Measurements from ENCODE around the gene FGFBP3. TPM values are rescaled to one million over a fixed set of nuclear protein-coding genes. Genes with fewer than 3 reads are reported as not detected.

FGFBP3 gene
- total and polyA plus RNA-seq, 2 experiments from 2014 or later = 65.7 to 73.9 TPM

- no peak for TF ChIP-seq EZH2 (IDR thresholded peaks at IDR 0.05; ENCODE audit: low read depth, unreplicated experiment)
- TF ChIP-seq NANOG (IDR thresholded peaks at IDR 0.05; ENCODE audit: borderline replicate concordance) = no peak; the same call in 1 of the 2 replicates
- no peak for TF ChIP-seq STAT1 (IDR thresholded peaks at IDR 0.05; ENCODE audit: unreplicated experiment)
- no peak for TF ChIP-seq EZH2phosphoT487 (IDR thresholded peaks at IDR 0.05; ENCODE audit: unreplicated experiment)
- peak; percentile 16 for TF ChIP-seq REST (IDR thresholded peaks at IDR 0.05; ENCODE audit: unreplicated experiment)
- peak; percentile 68; the same call in 1 of the 2 replicates for TF ChIP-seq CREB1 (CRISPR knock-in tag; IDR thresholded peaks at IDR 0.05; ENCODE audit: low read depth)
- TF ChIP-seq CTCF (conservative IDR thresholded peaks at IDR 0.05; ENCODE audit: low read depth in 2 of 2) = no peak
- no peak for TF ChIP-seq ZNF331 (CRISPR knock-in tag; IDR thresholded peaks at IDR 0.05; ENCODE audit: low read depth)
- TF ChIP-seq ZNF462 (CRISPR knock-in tag; IDR thresholded peaks at IDR 0.05) = no peak
- TF ChIP-seq POLR2AphosphoS5 (IDR thresholded peaks at IDR 0.05; ENCODE audit: low read depth) = peak; percentile 51; the same call in 1 of the 2 replicates
- no peak for TF ChIP-seq ZNF114 (CRISPR knock-in tag; IDR thresholded peaks at IDR 0.05)
- TF ChIP-seq ETS1 (IDR thresholded peaks at IDR 0.05) = no peak
- TF ChIP-seq JUNB (IDR thresholded peaks at IDR 0.05; ENCODE audit: unreplicated experiment) = no peak
- peaks cover 9% of the 10 kb centered on the region for H3K27me3 Mint-ChIP-seq (ENCODE audit: insufficient read depth, low read depth, poor library complexity)
- Histone ChIP-seq H3K4me2 (peak overlapping the region; percentile 69), H2AFZ (no peak overlapping the region), H3K9me2 (ENCODE audit: insufficient read depth) (peaks cover 13% of the 10 kb centered on the region; the same call in 1 of the 2 replicates), H3K4me1 (ENCODE audit: insufficient read depth) (peaks cover 46% of the 10 kb centered on the region), H3K79me2 (replicated peaks; ENCODE audit: insufficient read depth) (no peaks in the 10 kb centered on the region), H4K20me1 (replicated peaks; ENCODE audit: insufficient read depth) (no peaks in the 10 kb centered on the region), H3K27me3 (ENCODE audit: insufficient read depth) (no peaks in the 10 kb centered on the region), H3K4me3 (peak overlapping the region; percentile 43), H3K27ac (ENCODE audit: low read depth) (peak overlapping the region; percentile 99), H3F3A (replicated peaks; ENCODE audit: low read depth) (peaks cover 15% of the 10 kb centered on the region; the same call in 1 of the 2 replicates), H3K36me3 (ENCODE audit: insufficient read depth) (no peaks in the 10 kb centered on the region)
- peaks cover 55% of the 10 kb centered on the region for H3K4me1 Mint-ChIP-seq
- peak; percentile 97 for DNase-seq (ENCODE audit: low spot score)
- H3K27ac Mint-ChIP-seq = peak overlapping the region; percentile 99
- peak; percentile 91 for ATAC-seq
- H3K36me3 Mint-ChIP-seq (ENCODE audit: low read depth) = peaks cover 4% of the 10 kb centered on the region; the same call in 2 of the 3 replicates
- no peaks in the 10 kb centered on the region; the same call in 2 of the 3 replicates for H3K9me3 Mint-ChIP-seq
- peak overlapping the region; percentile 74 for H3K4me3 Mint-ChIP-seq
These were observed 21.8 kb downstream of the FGFBP3 start for GRCh38 chr10:91887272-91888076.

Measured in GM23338 (cell line).